CD4-positive, alpha-beta T cell treated with Interleukin-17A for 4 hours (primary cell): ENCODE results near the gene CIT.
"Not testable (repeated sequence)": the region's sequence is repeated elsewhere in the genome, so short reads cannot be mapped to it uniquely, and the experiment has no call there.

Source experiments
- DNase-seq: peaks from one replicate; pipeline ENCODE4 v3.0.0-alpha.2; 2020; ENCODE audit warnings: mixed read lengths

CIT gene

GRCh38 chr12:119727600-119728443 is 149.3 kb downstream of the CIT start:
- no peak for DNase-seq

GRCh38 chr12:119725523-119725922 is 151.6 kb downstream of the CIT start:
- no peak for DNase-seq

GRCh38 chr12:119721306-119721705 is 155.8 kb downstream of the CIT start:
- no peak for DNase-seq

GRCh38 chr12:119720349-119720748 is 156.8 kb downstream of the CIT start:
- DNase-seq = no peak

GRCh38 chr12:119718141-119718540 is 159.0 kb downstream of the CIT start:
- no peak for DNase-seq

GRCh38 chr12:119715268-119715620 is 161.9 kb downstream of the CIT start:
- DNase-seq = no peak

- DNase-seq = no peak
Observed at GRCh38 chr12:119714614-119715267, 162.4 kb downstream of the CIT start.

GRCh38 chr12:119713551-119714031 is 163.5 kb downstream of the CIT start:
- DNase-seq = no peak

- no peak for DNase-seq
Observed at GRCh38 chr12:119712721-119713120, 164.4 kb downstream of the CIT start.

GRCh38 chr12:119711693-119712092 is 165.4 kb downstream of the CIT start:
- no peak for DNase-seq

- no peak for DNase-seq
Observed at GRCh38 chr12:119710965-119711551, 166.1 kb downstream of the CIT start.

GRCh38 chr12:119710374-119710964 is 166.7 kb downstream of the CIT start:
- DNase-seq = no peak

- not testable (repeated sequence) for DNase-seq
Observed at GRCh38 chr12:119706427-119706826, 170.7 kb downstream of the CIT start.

- no peak for DNase-seq
Observed at GRCh38 chr12:119705182-119705581, 171.9 kb downstream of the CIT start.

- no peak for DNase-seq
Observed at GRCh38 chr12:119704065-119704747, 172.9 kb downstream of the CIT start.

GRCh38 chr12:119700078-119700477 is 177.0 kb downstream of the CIT start:
- no peak for DNase-seq

- no peak for DNase-seq
Observed at GRCh38 chr12:119699199-119699760, 177.8 kb downstream of the CIT start.

GRCh38 chr12:119696943-119697342 is 180.2 kb downstream of the CIT start:
- no peak for DNase-seq

GRCh38 chr12:119695034-119695433 is 182.1 kb downstream of the CIT start:
- no peak for DNase-seq

- no peak for DNase-seq
Observed at GRCh38 chr12:119694111-119694510, 183.0 kb downstream of the CIT start.

GRCh38 chr12:119693511-119693910 is 183.6 kb downstream of the CIT start:
- DNase-seq = no peak

- DNase-seq = no peak
Observed at GRCh38 chr12:119692997-119693396, 184.1 kb downstream of the CIT start.

- DNase-seq = no peak
Observed at GRCh38 chr12:119692410-119692809, 184.7 kb downstream of the CIT start.
